ENCODE results near the gene TRIM62. TPM values are rescaled to one million over a fixed set of nuclear protein-coding genes. Genes with fewer than 3 reads are reported as not detected.

TRIM62 gene
- 12.7 TPM for total RNA-seq

GRCh38 chr1:33181921-33182341 is at the start of gene TRIM62:
Gene TRIM62, minus strand, starts transcription at chr1:33182043. Its CDS starts 611 bp downstream, at chr1:33181432.
- ATAC-seq (peak; percentile 92), DNase-seq (ENCODE audit: low spot score) (peak; percentile 93)
- intact Hi-C loops (cut with DNase I) = no loop called here

GRCh38 chr1:33231166-33231565 is 49.3 kb upstream of the TRIM62 start:
- ATAC-seq (no peak), DNase-seq (ENCODE audit: low spot score) (no peak)
- intact Hi-C loops (cut with DNase I) = no loop called here

- ATAC-seq (peak; percentile 96), DNase-seq (ENCODE audit: low spot score) (peak; percentile 65)
- intact Hi-C loops (cut with DNase I) = no loop called here
Measured at GRCh38 chr1:33228935-33229487, 47.2 kb upstream of the TRIM62 start.

- no peak for DNase-seq (ENCODE audit: low spot score)
- intact Hi-C loops (cut with DNase I) = no loop called here
- no peak for ATAC-seq
Measured at GRCh38 chr1:33225586-33225985, 43.7 kb upstream of the TRIM62 start.

GRCh38 chr1:33224166-33224707 is 42.4 kb upstream of the TRIM62 start:
- intact Hi-C loops (cut with DNase I) = no loop called here
- ATAC-seq (no peak), DNase-seq (ENCODE audit: low spot score) (no peak)

GRCh38 chr1:33222381-33222780 is 40.5 kb upstream of the TRIM62 start:
- intact Hi-C loops (cut with DNase I) = no loop called here
- ATAC-seq = no peak
- no peak for DNase-seq (ENCODE audit: low spot score)

GRCh38 chr1:33221385-33221758 is 39.5 kb upstream of the TRIM62 start:
- peak; percentile 22 for ATAC-seq

GRCh38 chr1:33220676-33221384 is 39.0 kb upstream of the TRIM62 start:
- intact Hi-C loops (cut with DNase I) = no loop called here
- DNase-seq (ENCODE audit: low spot score) (peak; percentile 65), ATAC-seq (peak; percentile 89)

More at GRCh38 chr1:33221385-33221758, 39.5 kb upstream of the TRIM62 start:
- DNase-seq (ENCODE audit: low spot score) = no peak
- intact Hi-C loops (cut with DNase I) = no loop called here

- intact Hi-C loops (cut with DNase I) = no loop called here
- ATAC-seq = no peak
- DNase-seq (ENCODE audit: low spot score) = no peak
Measured at GRCh38 chr1:33219886-33220661, 38.2 kb upstream of the TRIM62 start.

- no peak for ATAC-seq
- intact Hi-C loops (cut with DNase I) = no loop called here
- DNase-seq (ENCODE audit: low spot score) = no peak
Measured at GRCh38 chr1:33211972-33212371, 30.1 kb upstream of the TRIM62 start.

GRCh38 chr1:33206340-33206739 is 24.5 kb upstream of the TRIM62 start:
- intact Hi-C loops (cut with DNase I) = no loop called here
- no peak for ATAC-seq
- no peak for DNase-seq (ENCODE audit: low spot score)

- ATAC-seq (no peak), DNase-seq (ENCODE audit: low spot score) (no peak)
- intact Hi-C loops (cut with DNase I) = no loop called here
Measured at GRCh38 chr1:33195556-33195955, 13.7 kb upstream of the TRIM62 start.

- no peak for ATAC-seq
- no peak for DNase-seq (ENCODE audit: low spot score)
- intact Hi-C loops (cut with DNase I) = no loop called here
Measured at GRCh38 chr1:33191731-33192275, 10.0 kb upstream of the TRIM62 start.

GRCh38 chr1:33190701-33191100 is 8.9 kb upstream of the TRIM62 start:
- intact Hi-C loops (cut with DNase I) = no loop called here
- ATAC-seq (no peak), DNase-seq (ENCODE audit: low spot score) (no peak)

GRCh38 chr1:33188572-33189275 is 6.9 kb upstream of the TRIM62 start:
- intact Hi-C loops (cut with DNase I) = no loop called here
- ATAC-seq (no peak), DNase-seq (ENCODE audit: low spot score) (no peak)

GRCh38 chr1:33186936-33187335 is 5.1 kb upstream of the TRIM62 start:
- intact Hi-C loops (cut with DNase I) = no loop called here
- ATAC-seq = no peak
- no peak for DNase-seq (ENCODE audit: low spot score)

- no peak for DNase-seq (ENCODE audit: low spot score)
- ATAC-seq = no peak
- intact Hi-C loops (cut with DNase I) = no loop called here
Measured at GRCh38 chr1:33185541-33185940, 3.7 kb upstream of the TRIM62 start.

- DNase-seq (ENCODE audit: low spot score) = no peak
- intact Hi-C loops (cut with DNase I) = no loop called here
- ATAC-seq = no peak
Measured at GRCh38 chr1:33183306-33183705, 1.5 kb upstream of the TRIM62 start.

- no peak for ATAC-seq
- intact Hi-C loops (cut with DNase I) = no loop called here
- no peak for DNase-seq (ENCODE audit: low spot score)
Measured at GRCh38 chr1:33182896-33183295, 1.1 kb upstream of the TRIM62 start.

Measured in sciatic nerve (tissue), 2 donors.